ENCODE data around the gene IL18BP.

IL18BP gene

DNA sequence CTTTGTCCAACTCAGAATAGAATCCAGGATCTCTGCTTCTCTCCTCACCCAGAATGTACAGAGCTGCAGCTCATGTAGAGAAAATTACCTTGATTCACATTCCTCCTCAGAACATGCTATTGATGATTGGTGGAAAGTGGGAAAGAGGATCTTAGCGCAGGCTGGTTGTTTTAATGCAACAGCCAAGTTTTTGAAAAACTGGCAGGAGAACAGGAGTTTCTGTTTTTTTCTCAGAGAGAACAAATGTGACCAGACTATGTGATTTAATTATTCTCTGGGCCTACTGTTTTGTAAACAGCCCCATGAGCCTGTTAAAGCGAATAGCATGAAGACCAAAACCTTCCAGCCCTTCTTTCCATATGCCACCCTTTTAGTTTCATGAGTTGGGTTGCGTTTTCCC, 19.1 kb upstream of the IL18BP start:
- CTCF ChIA-PET, result interaction anchor here (0.6 to 7.4 kb wide), 16 partner anchors 9 to 466 kb away, joined by 3 to 95 read pairs (median 14); no protein-coding TSS in a partner anchor
- no peak for DNase-seq (ENCODE audit: low read depth, low spot score)
- POLR2A ChIA-PET, result no interaction called here

DNA sequence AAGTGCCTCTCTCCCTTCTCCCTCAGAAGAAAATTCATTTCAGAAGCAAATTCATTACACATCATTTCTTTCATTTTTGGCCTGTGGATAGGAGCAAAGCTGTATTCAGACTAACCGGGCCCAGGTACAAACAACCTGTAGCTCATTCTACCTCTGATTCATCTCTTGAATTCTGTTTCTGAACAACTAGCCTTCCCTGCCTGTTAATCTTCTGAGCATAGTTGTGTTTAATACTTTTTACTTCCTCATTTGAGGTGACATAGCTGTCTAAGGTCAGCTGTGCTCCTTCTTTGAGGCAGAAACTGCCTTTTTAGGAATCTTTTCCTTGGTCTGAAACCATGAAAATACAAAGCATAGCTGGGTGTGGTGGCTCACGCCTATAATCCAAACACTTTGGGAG, 12.6 kb upstream of the IL18BP start:
- DNase-seq (ENCODE audit: low read depth, low spot score), result no peak
- H3K4me3 ChIP-seq (ENCODE audit: low read depth, low read length), result no peak overlapping the region
- CTCF ChIA-PET, result interaction anchor here (1.5 to 8.2 kb wide), 3 partner anchors 10 to 122 kb away, joined by 3 to 95 read pairs (median 5); no protein-coding TSS in a partner anchor
- POLR2A ChIA-PET, result no interaction called here
- TF ChIP-seq, protein P1, sequence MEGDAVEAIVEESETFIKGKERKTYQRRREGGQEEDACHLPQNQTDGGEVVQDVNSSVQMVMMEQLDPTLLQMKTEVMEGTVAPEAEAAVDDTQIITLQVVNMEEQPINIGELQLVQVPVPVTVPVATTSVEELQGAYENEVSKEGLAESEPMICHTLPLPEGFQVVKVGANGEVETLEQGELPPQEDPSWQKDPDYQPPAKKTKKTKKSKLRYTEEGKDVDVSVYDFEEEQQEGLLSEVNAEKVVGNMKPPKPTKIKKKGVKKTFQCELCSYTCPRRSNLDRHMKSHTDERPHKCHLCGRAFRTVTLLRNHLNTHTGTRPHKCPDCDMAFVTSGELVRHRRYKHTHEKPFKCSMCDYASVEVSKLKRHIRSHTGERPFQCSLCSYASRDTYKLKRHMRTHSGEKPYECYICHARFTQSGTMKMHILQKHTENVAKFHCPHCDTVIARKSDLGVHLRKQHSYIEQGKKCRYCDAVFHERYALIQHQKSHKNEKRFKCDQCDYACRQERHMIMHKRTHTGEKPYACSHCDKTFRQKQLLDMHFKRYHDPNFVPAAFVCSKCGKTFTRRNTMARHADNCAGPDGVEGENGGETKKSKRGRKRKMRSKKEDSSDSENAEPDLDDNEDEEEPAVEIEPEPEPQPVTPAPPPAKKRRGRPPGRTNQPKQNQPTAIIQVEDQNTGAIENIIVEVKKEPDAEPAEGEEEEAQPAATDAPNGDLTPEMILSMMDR (IDR thresholded peaks at IDR 0.05; ENCODE audit: insufficient read depth, low read length, missing control alignments), result no peak

More for the DNA sequence above, 19.1 kb upstream of the IL18BP start:
- TF ChIP-seq, protein P1 (IDR thresholded peaks at IDR 0.05; ENCODE audit: insufficient read depth, low read length, missing control alignments), result no peak
- no peak overlapping the region for H3K4me3 ChIP-seq (ENCODE audit: low read depth, low read length)

DNA sequence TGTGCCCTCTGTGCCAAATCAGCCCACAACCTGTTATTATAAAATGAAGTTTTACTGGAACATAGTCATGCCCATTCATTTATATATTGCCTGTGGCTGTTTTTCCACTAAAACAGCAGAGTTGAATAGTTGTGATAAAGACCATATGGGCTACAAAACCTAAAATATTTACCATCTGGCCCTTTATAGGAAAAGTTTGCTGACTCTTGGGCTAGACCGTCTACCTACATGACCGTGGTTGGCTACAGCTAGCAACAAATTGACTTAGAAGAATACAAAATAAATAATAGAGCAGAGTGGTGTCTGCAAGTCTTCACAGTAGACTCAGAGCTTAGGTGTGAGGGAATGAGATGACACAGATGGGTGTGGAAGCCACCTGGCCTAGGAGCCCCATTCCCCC, 11.2 kb upstream of the IL18BP start:
- no peak for DNase-seq (ENCODE audit: low read depth, low spot score)
- TF ChIP-seq, protein P1 (IDR thresholded peaks at IDR 0.05; ENCODE audit: insufficient read depth, low read length, missing control alignments), result no peak
- no peak overlapping the region for H3K4me3 ChIP-seq (ENCODE audit: low read depth, low read length)

DNA sequence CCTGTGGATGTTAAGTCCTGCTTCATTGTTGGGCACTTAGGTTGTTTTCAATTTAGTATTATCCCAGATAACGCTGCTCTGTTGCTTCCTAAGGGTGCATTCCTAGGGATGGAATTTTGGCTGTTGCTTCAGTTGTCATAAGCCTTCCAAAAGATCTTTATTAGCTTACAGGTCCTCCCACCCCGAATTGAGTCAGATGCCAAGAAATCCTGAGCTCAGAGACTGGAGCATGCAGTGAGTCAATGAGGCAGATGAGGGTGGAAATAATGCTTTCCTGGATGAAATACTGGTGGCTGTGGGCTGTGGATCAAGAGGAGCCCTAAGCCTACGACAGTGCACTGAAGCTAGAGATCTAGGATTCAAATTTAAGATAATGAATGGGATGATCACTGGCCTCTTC, 10.7 kb upstream of the IL18BP start:
- CTCF ChIA-PET, result interaction anchor here (1.1 to 8.2 kb wide), 8 partner anchors 12 to 443 kb away, joined by 3 to 95 read pairs (median 6); no protein-coding TSS in a partner anchor
- POLR2A ChIA-PET, result interaction anchor here (0.7 to 1.1 kb wide), 3 partner anchors 22 to 399 kb away, joined by 3 read pairs; no protein-coding TSS in a partner anchor
- peak; percentile 44 for DNase-seq (ENCODE audit: low read depth, low spot score)
- TF ChIP-seq, protein P1 (IDR thresholded peaks at IDR 0.05; ENCODE audit: insufficient read depth, low read length, missing control alignments), result no peak
- H3K4me3 ChIP-seq (ENCODE audit: low read depth, low read length), result no peak overlapping the region

More for the DNA sequence above, 11.2 kb upstream of the IL18BP start:
- CTCF ChIA-PET, result interaction anchor here (0.8 to 8.2 kb wide), 9 partner anchors 11 to 443 kb away, joined by 3 to 95 read pairs (median 5); no protein-coding TSS in a partner anchor
- POLR2A ChIA-PET, result interaction anchor here (0.7 to 1.1 kb wide), 3 partner anchors 23 to 400 kb away, joined by 3 read pairs; no protein-coding TSS in a partner anchor

DNA sequence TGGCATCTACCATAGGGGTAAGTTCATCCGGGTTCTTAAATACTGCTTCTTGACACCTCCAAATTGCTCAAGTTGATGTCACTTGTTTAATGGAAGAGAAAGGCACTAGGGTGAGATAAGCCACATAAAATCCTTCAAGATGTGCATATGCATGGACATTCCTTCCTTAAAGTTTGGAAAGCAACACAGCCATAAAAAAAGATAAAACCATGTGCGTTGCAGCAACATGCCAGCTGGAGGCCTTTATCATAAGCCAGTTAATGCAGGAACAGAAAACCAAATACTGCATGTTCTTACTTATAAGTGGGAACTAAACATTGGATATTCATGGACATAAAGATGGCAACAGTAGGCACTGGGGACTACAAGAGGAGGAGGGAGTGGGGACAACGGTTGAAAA, 8.0 kb upstream of the IL18BP start:
- ChIA-PET POLR2A (no interaction called here), CTCF (interaction anchor here (8.2 kb wide), 1 partner anchor 15 kb away, joined by 95 read pairs; no protein-coding TSS in a partner anchor)
- H3K4me3 ChIP-seq (ENCODE audit: low read depth, low read length), result no peak overlapping the region
- DNase-seq (ENCODE audit: low read depth, low spot score), result no peak
- TF ChIP-seq, protein P1 (IDR thresholded peaks at IDR 0.05; ENCODE audit: insufficient read depth, low read length, missing control alignments), result no peak

DNA sequence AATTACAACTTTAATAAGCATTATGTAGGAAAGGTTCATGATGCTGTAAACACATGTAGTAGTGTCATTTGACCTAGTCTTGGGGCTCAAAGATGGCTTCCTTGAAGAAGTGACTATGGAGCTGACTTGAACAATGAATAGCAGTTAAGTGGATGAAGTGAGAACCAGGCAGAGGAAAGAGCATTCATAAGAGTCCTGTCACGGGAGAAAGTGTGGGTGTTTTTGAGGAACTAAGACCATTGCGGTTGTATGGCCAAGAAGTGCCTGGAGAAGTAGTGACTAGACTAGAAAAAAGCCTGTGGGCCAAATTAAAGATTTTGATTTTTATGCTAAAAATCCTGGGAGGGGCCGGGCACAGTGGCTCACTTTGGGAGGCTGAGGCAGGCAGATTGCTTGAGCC, 7.2 kb upstream of the IL18BP start:
- TF ChIP-seq, protein P1 (IDR thresholded peaks at IDR 0.05; ENCODE audit: insufficient read depth, low read length, missing control alignments), result no peak
- POLR2A ChIA-PET, result no interaction called here
- no peak overlapping the region for H3K4me3 ChIP-seq (ENCODE audit: low read depth, low read length)
- DNase-seq (ENCODE audit: low read depth, low spot score), result no peak
- CTCF ChIA-PET, result interaction anchor here (0.6 to 8.2 kb wide), 3 partner anchors 8 to 415 kb away, joined by 3 to 95 read pairs (median 5); no protein-coding TSS in a partner anchor

All from AG04449 (cell line).